COLO668 (cell line): ENCODE data around the gene RPS6KA2.
"Not testable (repeated sequence)": the region's sequence is repeated elsewhere in the genome, so short reads cannot be mapped to it uniquely, and the experiment has no call there.

Experiments used
- DNase-seq: peaks from one replicate; lab custom pipeline; 2025; ENCODE audit not compliant: unreplicated experiment; lab: John Stamatoyannopoulos, UW

RPS6KA2 gene

GRCh38 chr6:166411271-166411670, 215.8 kb downstream of the RPS6KA2 start:
- no peak for DNase-seq

- no peak for DNase-seq
These were observed 216.6 kb downstream of the RPS6KA2 start for GRCh38 chr6:166410426-166410935.

GRCh38 chr6:166408936-166409755, 217.9 kb downstream of the RPS6KA2 start:
- DNase-seq = no peak

- DNase-seq = no peak
These were observed 220.9 kb downstream of the RPS6KA2 start for GRCh38 chr6:166406197-166406596.

- no peak for DNase-seq
These were observed 221.7 kb downstream of the RPS6KA2 start for GRCh38 chr6:166405386-166405785.

GRCh38 chr6:166402582-166403277, 224.3 kb downstream of the RPS6KA2 start:
- DNase-seq = no peak

- peak; percentile 41 for DNase-seq
These were observed 226.3 kb downstream of the RPS6KA2 start for GRCh38 chr6:166400649-166401250.

GRCh38 chr6:166400181-166400580, 226.9 kb downstream of the RPS6KA2 start:
- DNase-seq = no peak

GRCh38 chr6:166398348-166398747, 228.7 kb downstream of the RPS6KA2 start:
- no peak for DNase-seq

GRCh38 chr6:166397849-166398248, 229.2 kb downstream of the RPS6KA2 start:
- no peak for DNase-seq

GRCh38 chr6:166395778-166396177, 231.3 kb downstream of the RPS6KA2 start:
- DNase-seq = no peak

GRCh38 chr6:166395351-166395750, 231.7 kb downstream of the RPS6KA2 start:
- no peak for DNase-seq

- no peak for DNase-seq
These were observed 232.8 kb downstream of the RPS6KA2 start for GRCh38 chr6:166394036-166394892.

GRCh38 chr6:166393535-166393823, 233.6 kb downstream of the RPS6KA2 start:
- no peak for DNase-seq

- not testable (repeated sequence) for DNase-seq
These were observed 234.1 kb downstream of the RPS6KA2 start for GRCh38 chr6:166392755-166393534.

- DNase-seq = no peak
These were observed 237.9 kb downstream of the RPS6KA2 start for GRCh38 chr6:166389119-166389518.

GRCh38 chr6:166388290-166389004, 238.6 kb downstream of the RPS6KA2 start:
- DNase-seq = no peak

- DNase-seq = no peak
These were observed 239.3 kb downstream of the RPS6KA2 start for GRCh38 chr6:166387642-166388289.

GRCh38 chr6:166387098-166387497, 240.0 kb downstream of the RPS6KA2 start:
- not testable (repeated sequence) for DNase-seq
